H1 (cell line): ENCODE data around the gene ZFP14. TPM values are rescaled to one million over a fixed set of nuclear protein-coding genes. Genes with fewer than 3 reads are reported as not detected.

ENCODE experiments used
- CTCF ChIA-PET: fragments of 300-600 bp; sonication (Branson Sonifier 250); formaldehyde crosslinking; loops from one replicate; lab custom pipeline; 2021; ENCODE audit not compliant: partially characterized antibody; lab: Charles Lee
- POLR2A ChIA-PET: fragments of 300-600 bp; sonication (Branson Sonifier 250); formaldehyde crosslinking; loops from one replicate; lab custom pipeline; 2021; ENCODE audit warnings: inconsistent platforms; ENCODE audit not compliant: partially characterized antibody; lab: Charles Lee
- DNase-seq, 2 experiments: peaks; one replicate each; pipeline versions ENCODE4 v3.0.0 to v3.0.0-alpha.2; 2010 to 2022; ENCODE audit warnings: low spot score in 2 of 2, low read depth in 1 of 2, mixed read lengths in 1 of 2
- FAIRE-seq: peaks from 2 replicates; lab custom pipeline; 2011; peaks lifted over from hg19 to GRCh38; lab: Jason Lieb, UNC
- H2AFZ ChIP-seq: 2 replicates; pipeline ENCODE4 v1.8.1; 2012; ENCODE audit warnings: low read length, inconsistent platforms
- H2AK5ac ChIP-seq: 2 replicates; pipeline ENCODE4 v1.6.1; 2013; ENCODE audit warnings: low read depth, low read length
- H2BK120ac ChIP-seq: replicated peaks from 2 replicates; pipeline ENCODE3; 2013; ENCODE audit warnings: low read depth, low read length, inconsistent platforms
- H2BK12ac ChIP-seq: 2 replicates; pipeline ENCODE4 v1.6.1; 2013; ENCODE audit warnings: low read depth, low read length
- H2BK15ac ChIP-seq: 2 replicates; pipeline ENCODE4 v1.6.1; 2013; ENCODE audit warnings: low read length
- H2BK20ac ChIP-seq: 2 replicates; pipeline ENCODE4 v1.6.1; 2013; ENCODE audit warnings: low read length
- H2BK5ac ChIP-seq: 2 replicates; pipeline ENCODE4 v1.6.1; 2013; ENCODE audit warnings: low read depth, low read length
- H3K14ac ChIP-seq: 2 replicates; pipeline ENCODE4 v1.6.1; 2013; ENCODE audit warnings: inconsistent platforms; ENCODE audit not compliant: insufficient read length
- H3K18ac ChIP-seq: 2 replicates; pipeline ENCODE4 v1.6.1; 2013; ENCODE audit warnings: low read length; ENCODE audit errors: extremely low read depth
- H3K23ac ChIP-seq: 2 replicates; pipeline ENCODE4 v1.6.1; 2013; ENCODE audit warnings: inconsistent platforms; ENCODE audit not compliant: insufficient read length
- H3K23me2 ChIP-seq: 2 replicates; pipeline ENCODE4 v1.6.1; 2013; ENCODE audit warnings: low read depth, low read length
- H3K27ac ChIP-seq: 2 replicates; pipeline ENCODE4 v1.6.1; 2011; ENCODE audit warnings: low read depth, low read length, inconsistent platforms
- H3K27me3 ChIP-seq, 4 experiments: replicated peaks in 1 of 4; 1 replicate in 1 of 4; 2 replicates in 3 of 4; pipeline versions ENCODE4 v1.6.1 to v1.8.1; 2011 to 2013; ENCODE audit warnings: low read length in 3 of 4, mild to moderate bottlenecking in 3 of 4, inconsistent platforms in 2 of 4, mixed read lengths in 2 of 4, moderate library complexity in 1 of 4; ENCODE audit not compliant: control insufficient read depth in 3 of 4, insufficient read depth in 3 of 4; ENCODE audit errors: extremely low read depth in 1 of 4
- H3K36me3 ChIP-seq, 4 experiments: 2 replicates each; pipeline versions ENCODE4 v1.6.1 to v1.8.1; 2011 to 2013; ENCODE audit warnings: mild to moderate bottlenecking in 4 of 4, low read length in 3 of 4, moderate library complexity in 2 of 4, control low read depth in 1 of 4, inconsistent platforms in 1 of 4; ENCODE audit not compliant: insufficient read depth in 4 of 4, control insufficient read depth in 2 of 4
- H3K4ac ChIP-seq: replicated peaks from 2 replicates; pipeline ENCODE3; 2013; ENCODE audit warnings: low read length, low read depth, mixed read lengths, inconsistent platforms; ENCODE audit not compliant: insufficient read length
- H3K4me1 ChIP-seq, 4 experiments: replicated peaks in 1 of 4; 1 replicate in 1 of 4; 2 replicates in 3 of 4; pipeline versions ENCODE4 v1.6.1 to v1.8.1; 2011 to 2013; ENCODE audit warnings: low read length in 3 of 4, inconsistent platforms in 2 of 4, mixed read lengths in 1 of 4; ENCODE audit not compliant: insufficient read depth in 4 of 4, control insufficient read depth in 3 of 4
- H3K4me2 ChIP-seq, 2 experiments: 2 replicates each; pipeline versions ENCODE4 v1.6.1 to v1.8.1; 2011 to 2013; ENCODE audit warnings: low read depth in 2 of 2, low read length in 2 of 2, control low read depth in 1 of 2, inconsistent platforms in 1 of 2, mild to moderate bottlenecking in 1 of 2; ENCODE audit not compliant: insufficient read depth in 1 of 2
- H3K4me3 ChIP-seq, 4 experiments: fragments of 200-600, 300-600 bp in 1 of 4; sonication (generic), shearing (Covaris generic), sonication (Bioruptor Twin) in 1 of 4; 2 replicates each; pipeline versions ENCODE4 v1.5.1 to v1.8.1; 2011 to 2016; ENCODE audit warnings: low read length in 4 of 4, low read depth in 3 of 4, control low read depth in 2 of 4, inconsistent platforms in 2 of 4, mild to moderate bottlenecking in 2 of 4, mixed read lengths in 1 of 4, moderate library complexity in 1 of 4; ENCODE audit not compliant: insufficient read depth in 2 of 4; ENCODE audit errors: extremely low read depth in 1 of 4
- H3K56ac ChIP-seq: replicated peaks from 2 replicates; pipeline ENCODE3; 2013; ENCODE audit warnings: low read depth, mild to moderate bottlenecking, mixed read lengths, low read length, inconsistent platforms; ENCODE audit not compliant: insufficient read length
- H3K79me1 ChIP-seq: 2 replicates; pipeline ENCODE4 v1.6.1; 2013; ENCODE audit warnings: low read depth, low read length, control low read depth
- H3K79me2 ChIP-seq, 2 experiments: 2 replicates each; pipeline versions ENCODE4 v1.6.1 to v1.8.1; 2012 to 2013; ENCODE audit warnings: low read length in 2 of 2, mild to moderate bottlenecking in 2 of 2, inconsistent platforms in 1 of 2; ENCODE audit not compliant: insufficient read depth in 2 of 2, control insufficient read depth in 1 of 2
- H3K9ac ChIP-seq, 4 experiments: replicated peaks in 1 of 4; 1 replicate in 1 of 4; 2 replicates in 3 of 4; pipeline versions ENCODE4 v1.6.1 to v1.8.1; 2011 to 2013; ENCODE audit warnings: low read depth in 3 of 4, low read length in 3 of 4, control low read depth in 2 of 4, mild to moderate bottlenecking in 2 of 4, moderate library complexity in 2 of 4, inconsistent platforms in 1 of 4; ENCODE audit errors: extremely low read depth in 1 of 4
- H3K9me3 ChIP-seq, 2 experiments: 2 replicates each; pipeline versions ENCODE4 v1.6.1 to v1.8.1; 2012 to 2013; ENCODE audit warnings: mild to moderate bottlenecking in 2 of 2, moderate library complexity in 2 of 2, control low read depth in 1 of 2, inconsistent platforms in 1 of 2, low read depth in 1 of 2, low read length in 1 of 2, mixed read lengths in 1 of 2; ENCODE audit not compliant: insufficient read depth in 2 of 2
- H4K20me1 ChIP-seq, 2 experiments: replicated peaks in 1 of 2; 2 replicates each; pipeline versions ENCODE3 to v1.8.1; 2011 to 2013; ENCODE audit warnings: inconsistent platforms in 2 of 2, low read length in 2 of 2, mild to moderate bottlenecking in 1 of 2; ENCODE audit not compliant: insufficient read depth in 2 of 2, control insufficient read depth in 1 of 2
- H4K5ac ChIP-seq: 2 replicates; pipeline ENCODE4 v1.6.1; 2013; ENCODE audit warnings: low read length, low read depth, mixed read lengths, inconsistent platforms; ENCODE audit not compliant: insufficient read length
- H4K8ac ChIP-seq: 2 replicates; pipeline ENCODE4 v1.8.0; 2013; ENCODE audit warnings: mild to moderate bottlenecking, moderate library complexity, low read length, inconsistent platforms; ENCODE audit not compliant: insufficient read depth; ENCODE audit errors: extremely low read depth
- H4K91ac ChIP-seq: replicated peaks from 2 replicates; pipeline ENCODE3; 2013; ENCODE audit warnings: low read length, mixed read lengths, inconsistent platforms; ENCODE audit not compliant: insufficient read length
- ASH2L ChIP-seq: fragments of 200-600, 300-600 bp; sonication (generic); IDR thresholded peaks from one replicate; pipeline ENCODE4 v1.7.1; 2017; ENCODE audit warnings: low read length
- ATF2 ChIP-seq: IDR thresholded peaks from 2 replicates; pipeline ENCODE4 v1.6.1; 2012; ENCODE audit warnings: low read length, inconsistent platforms
- CREB1 ChIP-seq: IDR thresholded peaks from 2 replicates; pipeline ENCODE4 v1.6.1; 2012; ENCODE audit warnings: inconsistent platforms
- NRF1 ChIP-seq: IDR thresholded peaks from 2 replicates; pipeline ENCODE4 v1.6.1; 2011; ENCODE audit warnings: mild to moderate bottlenecking, low read depth, low read length, improper control_type of control experiment
- RBBP5 ChIP-seq: IDR thresholded peaks from 2 replicates; pipeline ENCODE4 v1.7.1; 2012; ENCODE audit warnings: low read depth, mild to moderate bottlenecking, inconsistent platforms, low read length, moderate library complexity, borderline replicate concordance
- YY1 ChIP-seq: IDR thresholded peaks from 2 replicates; pipeline ENCODE4 v1.6.1; 2011; ENCODE audit warnings: low read depth, mild to moderate bottlenecking, low read length
- WGBS, 2 experiments: shearing (Covaris generic) in 1 of 2; methylation state at CpG; one replicate each; pipeline versions ENCODE4 v1.1.6 to v1.1.7; 2013 to 2015; ENCODE audit warnings: low lambda C conversion rate in 2 of 2, mixed read lengths in 2 of 2, inconsistent platforms in 1 of 2, low coverage in 1 of 2, missing lambda C conversion rate in 1 of 2; ENCODE audit not compliant: insufficient replicate concordance in 2 of 2, insufficient coverage in 1 of 2, insufficient read length in 1 of 2; ENCODE audit errors: extremely low coverage in 1 of 2, missing lambda C conversion rate in 1 of 2; 5-methylcytosine and 5-hydroxymethylcytosine counted together
- long read RNA-seq, 2 experiments: library from RNA in 1 of 2; library from capped mRNA in 1 of 2; stranded (forward); transcript quantifications; one replicate each; pipeline ENCODE4 v2.0.0, GENCODE V29; 2021; ENCODE audit warnings: inconsistent platforms in 1 of 2
- polyA minus RNA-seq, 3 experiments: library from RNA; depleted of rRNA, polyadenylated mRNA; stranded (reverse); fragments of >200 nt; gene quantifications; 1 replicate in 2 of 3; 2 replicates in 1 of 3; pipeline ENCODE4 v1.2.3, GENCODE V29; 2011
- polyA plus RNA-seq, 7 experiments: library from polyadenylated mRNA; depleted of rRNA in 3 of 7; stranded (reverse) in 5 of 7; unstranded in 2 of 7; fragments of >200 nt in 5 of 7; fragments of 200-250 nt in 2 of 7; gene quantifications; 1 replicate in 5 of 7; 2 replicates in 1 of 7; 4 replicates in 1 of 7; pipeline versions ENCODE4 v1.2.1 to v1.2.3, GENCODE V29; 2011 to 2013; ENCODE audit warnings: missing spikeins in 2 of 7, mixed read lengths in 2 of 7
- total RNA-seq: library from RNA; stranded (reverse); fragmentation: NEBNext Ultra II Directional; extraction: Animal tissue kit (Norgen Biotek cat#: 25700); gene quantifications from 2 replicates; pipeline ENCODE4 v1.2.1, GENCODE V29; 2021

ZFP14 gene
- total RNA-seq (8.2 and 8.8 TPM in 2 replicates), polyA plus RNA-seq (2011; rRNA removed) (1.1 and 1.7 TPM in 2 replicates), polyA minus RNA-seq (2011; rRNA and poly(A)+ RNA removed) (6.3 and 10.1 TPM in 2 replicates)
- polyA plus RNA-seq (2011; cell fraction: cytosol; rRNA removed), result 2.3 TPM
- polyA plus RNA-seq (2011; cell fraction: nucleus; rRNA removed), result 1.5 TPM
- 2.8 to 7.0 TPM (median 3.7 TPM) in 4 replicates for polyA plus RNA-seq (2012, experiment 1 of 2)
- polyA plus RNA-seq (2012, experiment 2 of 2), result 0.20 TPM
- 4.8 TPM for polyA plus RNA-seq (2013, experiment 1 of 2)
- 4.3 TPM for polyA plus RNA-seq (2013, experiment 2 of 2)
- polyA minus RNA-seq (2011; cell fraction: cytosol; rRNA and poly(A)+ RNA removed), result 3.8 TPM
- 6.4 TPM for polyA minus RNA-seq (2011; cell fraction: nucleus; rRNA and poly(A)+ RNA removed)
- long read RNA-seq, experiment 1, partial matches to known transcripts, result 0 of 2 reads
- long read RNA-seq, experiment 1, other reads (novel, unspliced or antisense), result 2 of 2 reads
- long read RNA-seq, experiment 2, partial matches to known transcripts, result 1 of 3 reads
- long read RNA-seq, experiment 2, other reads (novel, unspliced or antisense), result 2 of 3 reads

GRCh38 chr19:36378625-36379509 lies at the start of gene ZFP14:
TSS of gene ZFP14 (minus strand) at chr19:36379201. CDS start at chr19:36367892, 11,309 bp downstream.
- no peaks in the 10 kb centered on the region for H3K27me3 ChIP-seq
- no peak within 1 kb of the TSS for H3K14ac ChIP-seq
- H3K9ac ChIP-seq, result peak within 1 kb of the TSS; percentile 15 to 95 (median 72)
- no peak within 1 kb of the TSS for H2BK20ac ChIP-seq
- H2AFZ ChIP-seq, result peak within 1 kb of the TSS; percentile 29
- no peaks in the 10 kb centered on the region for H3K79me1 ChIP-seq
- no peaks in the 10 kb centered on the region for H3K36me3 ChIP-seq
- peak within 1 kb of the TSS; percentile 76 for H4K5ac ChIP-seq
- peak within 1 kb of the TSS; percentile 47; the same call in 1 of the 2 replicates for H3K27ac ChIP-seq
- H2BK5ac ChIP-seq, result peak within 1 kb of the TSS; percentile 73; the same call in 1 of the 2 replicates
- 7% methylated on average over 64 of the region's 69 CpGs; no CpG with 5 or more reads in 1 of the 2 experiments for whole genome bisulfite sequencing, 2 experiments
- H2BK12ac ChIP-seq, result no peak within 1 kb of the TSS
- no peak within 1 kb of the TSS for H3K56ac ChIP-seq
- H3K4ac ChIP-seq, result peak within 1 kb of the TSS; percentile 8
- H3K9me3 ChIP-seq, result no peaks in the 10 kb centered on the region
- H2BK15ac ChIP-seq, result no peak within 1 kb of the TSS
- POLR2A ChIA-PET, result interaction anchor here (0.7 to 4.8 kb wide), 11 partner anchors 10 to 150 kb away, joined by 3 to 31 read pairs (median 5); partner anchors contain the start of gene ZNF566
- H2BK120ac ChIP-seq, result no peak within 1 kb of the TSS
- peaks cover 2% of the 10 kb centered on the region for H3K23me2 ChIP-seq
- H4K91ac ChIP-seq, result no peak within 1 kb of the TSS
- no peaks in the 10 kb centered on the region for H4K20me1 ChIP-seq
- H3K4me3 ChIP-seq, result peak within 1 kb of the TSS; percentile 50 to 92 (median 86)
- FAIRE-seq (peak; percentile 57), DNase-seq (peak; percentile 82 to 91)
- H2AK5ac ChIP-seq, result 0 out of 2 replicates have a peak within 1 kb of the TSS, but pooled peaks have one; percentile 53
- H3K79me2 ChIP-seq, result peaks cover 5 to 18% of the 10 kb centered on the region in 2 experiments; a peak in 2 of 4 replicates
- H3K23ac ChIP-seq, result no peak within 1 kb of the TSS
- peak within 1 kb of the TSS; percentile 96 for H4K8ac ChIP-seq
- H3K4me2 ChIP-seq, result peak within 1 kb of the TSS; percentile 64 to 81
- no peaks in the 10 kb centered on the region; a peak in 1 of 7 replicates for H3K4me1 ChIP-seq
- CTCF ChIA-PET, result interaction anchor here (0.8 to 1.6 kb wide), 5 partner anchors 11 to 471 kb away, joined by 3 to 4 read pairs (median 4); partner anchors contain the start of gene ZNF345
- H3K18ac ChIP-seq, result no peak within 1 kb of the TSS; the same call in 1 of the 2 replicates
- TF ChIP-seq ATF2 (no peak), RBBP5 (no peak), ASH2L (peak; percentile 73), YY1 (no peak), CREB1 (peak; percentile 40; the same call in 1 of the 2 replicates), NRF1 (peak; percentile 83)
